ENCODE data around the gene LSMEM2.

Gene LSMEM2

DNA sequence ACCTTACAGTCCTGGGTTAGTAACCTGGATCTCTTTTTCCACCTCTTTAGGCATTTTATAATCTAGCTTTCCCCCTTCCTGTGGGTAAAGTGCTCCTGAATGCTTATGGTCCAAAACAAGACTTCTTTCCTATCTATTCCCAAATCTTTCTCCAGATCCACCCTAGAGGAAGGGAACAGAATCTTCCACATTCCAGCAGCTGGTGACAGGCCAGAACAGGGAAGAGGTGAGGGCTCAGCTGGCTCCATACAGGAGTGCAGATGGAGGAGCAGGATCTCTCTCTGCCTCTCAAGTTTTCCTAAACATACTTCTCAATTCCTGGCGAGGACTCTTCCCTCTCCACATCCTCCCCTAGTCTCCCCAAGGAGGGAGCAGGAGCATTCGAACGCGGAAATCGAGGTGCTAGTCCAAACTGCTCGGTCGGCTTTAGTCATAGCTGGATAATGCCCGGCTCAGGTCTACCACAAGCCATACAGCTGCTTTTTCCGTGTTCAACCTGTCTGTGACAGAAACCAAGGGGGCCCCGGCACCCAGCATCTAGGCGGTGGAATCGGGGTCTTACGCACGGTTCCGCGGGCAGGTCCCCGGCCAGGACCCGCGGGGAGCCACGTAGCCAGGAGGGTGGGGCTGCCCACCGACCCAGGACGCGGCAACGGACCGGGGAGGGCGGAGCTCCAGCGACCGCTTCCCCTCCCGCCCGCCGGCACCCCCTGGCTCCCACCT, 57.7 kb downstream of the LSMEM2 start:
- Mint-ChIP-seq H3K36me3 (ENCODE audit: insufficient read depth) (peaks cover 87% of the 10 kb centered on the region), H3K27me3 (no peaks in the 10 kb centered on the region), H3K4me1 (ENCODE audit: low read depth in 2 of 2) (peaks cover 56 to 69% of the 10 kb centered on the region in 2 donors), H3K4me3 (peak overlapping the region; percentile 97), H3K27ac (peak overlapping the region; percentile 95 to 96), H3K9me3 (no peaks in the 10 kb centered on the region)
- DNase-seq: no peak
- ATAC-seq (replicated peaks): peak; percentile 28

DNA sequence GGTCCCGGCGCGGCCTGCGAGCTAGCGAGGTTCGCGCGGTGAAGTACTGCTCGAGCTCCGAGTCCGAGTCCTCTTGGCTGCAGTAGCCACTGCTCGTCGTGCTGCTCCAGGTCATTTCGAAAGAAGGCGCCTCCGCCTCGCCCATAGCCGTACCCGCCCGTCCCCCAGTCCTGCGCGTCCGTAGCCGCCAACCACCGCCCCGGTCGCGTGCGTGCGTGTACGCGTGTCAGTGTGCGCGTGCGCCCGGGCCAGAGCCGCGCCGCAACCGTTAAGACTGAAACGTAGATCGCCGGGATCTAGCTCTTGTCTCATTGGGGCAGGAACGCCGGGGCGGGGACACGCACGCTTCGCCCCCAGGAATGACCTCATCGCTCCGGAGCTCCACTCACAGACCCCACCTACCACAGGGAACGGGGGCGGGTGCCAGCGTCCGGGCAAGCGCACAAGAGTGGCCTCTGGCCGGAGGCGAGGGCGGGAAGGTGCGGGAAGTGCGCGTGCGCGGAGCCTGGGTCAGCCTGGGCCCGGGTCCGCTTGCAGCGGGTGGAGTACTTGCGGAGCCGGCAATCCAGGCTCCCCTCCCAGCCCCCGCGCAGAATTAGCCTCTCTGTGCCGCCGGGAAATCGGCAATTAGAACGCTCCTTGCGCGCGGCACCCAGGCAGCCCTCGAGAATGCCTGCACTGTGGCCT, 58.4 kb downstream of the LSMEM2 start:
- DNase-seq (peak; percentile 79 to 86 (median 86)), ATAC-seq (replicated peaks) (peak; percentile 65)
- H3K36me3 Mint-ChIP-seq (ENCODE audit: insufficient read depth): peaks cover 81% of the 10 kb centered on the region
- H3K4me1 Mint-ChIP-seq (ENCODE audit: low read depth in 2 of 2): peaks cover 58 to 75% of the 10 kb centered on the region in 2 donors
- H3K27ac Mint-ChIP-seq: peak overlapping the region; percentile 95 to 96
- no peaks in the 10 kb centered on the region for H3K27me3 Mint-ChIP-seq
- no peaks in the 10 kb centered on the region for H3K9me3 Mint-ChIP-seq
- H3K4me3 Mint-ChIP-seq: peak overlapping the region; percentile 97
